Transverse colon (tissue), 4 donors: ENCODE data around the gene TWNK. TPM values are rescaled to one million over a fixed set of nuclear protein-coding genes. Genes with fewer than 3 reads are reported as not detected.

ENCODE experiments used
- DNase-seq: peaks from one replicate; pipeline ENCODE4 v3.0.0-alpha.2; 2019
- H3K27ac ChIP-seq, 4 donors: fragments of 200-600 bp; sonication (generic); 2 replicates each; pipeline ENCODE4 v1.5.1; 2016 to 2018; ENCODE audit warnings: inconsistent platforms in 4 of 4
- H3K27me3 ChIP-seq: fragments of 200-600 bp; sonication (generic); 2 replicates; pipeline ENCODE4 v1.5.1; 2017; ENCODE audit warnings: inconsistent platforms
- H3K36me3 ChIP-seq, 4 donors: fragments of 200-600 bp; sonication (generic); 2 replicates each; pipeline ENCODE4 v1.5.1; 2017 to 2019; ENCODE audit warnings: inconsistent platforms in 4 of 4
- H3K4me1 ChIP-seq, 4 donors: fragments of 200-600 bp; sonication (generic); 2 replicates each; pipeline ENCODE4 v1.5.1; 2017 to 2020; ENCODE audit warnings: inconsistent platforms in 4 of 4
- H3K4me3 ChIP-seq, 4 donors: fragments of 200-600 bp; sonication (generic); 1 replicate in 1 of 4; 2 replicates in 3 of 4; pipeline versions ENCODE4 v1.5.1 to v1.6.1; 2017 to 2019; ENCODE audit warnings: inconsistent platforms in 4 of 4
- H3K9me3 ChIP-seq, 2 donors: fragments of 200-600 bp; sonication (generic); 2 replicates each; pipeline ENCODE4 v1.5.1; 2017 to 2019; ENCODE audit warnings: inconsistent platforms in 2 of 2
- EP300 ChIP-seq: sonication (generic); formaldehyde crosslinking; IDR thresholded peaks from one replicate; pipeline ENCODE4 v1.6.1; 2017; ENCODE audit warnings: antibody characterized with exemption, low read depth
- POLR2A ChIP-seq: fragments of 450-650 bp; IDR thresholded peaks from one replicate; pipeline ENCODE4 v1.6.1; 2016; ENCODE audit warnings: antibody characterized with exemption, mild to moderate bottlenecking, moderate library complexity
- POLR2AphosphoS5 ChIP-seq, 3 donors: sonication (generic); formaldehyde crosslinking; IDR thresholded peaks; one replicate each; pipeline ENCODE4 v1.6.1; 2016; ENCODE audit warnings: antibody characterized with exemption in 3 of 3
- WGBS, 2 donors: methylation state at CpG; one replicate each; pipeline ENCODE4 v1.1.5; 2018; ENCODE audit warnings: low coverage in 1 of 2; 5-methylcytosine and 5-hydroxymethylcytosine counted together
- in situ Hi-C, 4 donors: fragments of 200-750 bp; cut with MboI; loops; one replicate each; pipeline versions ENCODE4 v1.15.0 to v1.15.1; 2017; ENCODE audit warnings: low sequenced_read_pairs in 3 of 4, low pct_ligation_motif_present in 1 of 4, low pct_unique_long_range_greater_than_20kb in 1 of 4
- intact Hi-C: fragments of 100-400 bp; cut with DNase I; formaldehyde crosslinking; loops from one replicate; pipeline ENCODE4 v1.15.1; 2023; ENCODE audit warnings: low total_unique reads
- total RNA-seq, 4 donors: library from RNA; depleted of rRNA; stranded (reverse); fragments of >200 nt; gene quantifications; one replicate each; pipeline ENCODE4 v1.1.0, GENCODE V29; 2016
- TF ChIP-seq, protein P1 (sequence below), 5 experiments: fragments of 200-600 bp in 3 of 5; fragments of 450-650 bp in 2 of 5; sonication (generic) in 3 of 5; IDR thresholded peaks; 1 replicate in 2 of 5; 2 replicates in 3 of 5; pipeline ENCODE4 v1.5.1; 2016 to 2017; ENCODE audit warnings: antibody characterized with exemption in 5 of 5, inconsistent platforms in 3 of 5, mild to moderate bottlenecking in 2 of 5, moderate library complexity in 1 of 5

Gene TWNK
- total RNA-seq, 4 donors from 2014 or later = 1.1 to 12.7 (median 3.3) TPM

DNA sequence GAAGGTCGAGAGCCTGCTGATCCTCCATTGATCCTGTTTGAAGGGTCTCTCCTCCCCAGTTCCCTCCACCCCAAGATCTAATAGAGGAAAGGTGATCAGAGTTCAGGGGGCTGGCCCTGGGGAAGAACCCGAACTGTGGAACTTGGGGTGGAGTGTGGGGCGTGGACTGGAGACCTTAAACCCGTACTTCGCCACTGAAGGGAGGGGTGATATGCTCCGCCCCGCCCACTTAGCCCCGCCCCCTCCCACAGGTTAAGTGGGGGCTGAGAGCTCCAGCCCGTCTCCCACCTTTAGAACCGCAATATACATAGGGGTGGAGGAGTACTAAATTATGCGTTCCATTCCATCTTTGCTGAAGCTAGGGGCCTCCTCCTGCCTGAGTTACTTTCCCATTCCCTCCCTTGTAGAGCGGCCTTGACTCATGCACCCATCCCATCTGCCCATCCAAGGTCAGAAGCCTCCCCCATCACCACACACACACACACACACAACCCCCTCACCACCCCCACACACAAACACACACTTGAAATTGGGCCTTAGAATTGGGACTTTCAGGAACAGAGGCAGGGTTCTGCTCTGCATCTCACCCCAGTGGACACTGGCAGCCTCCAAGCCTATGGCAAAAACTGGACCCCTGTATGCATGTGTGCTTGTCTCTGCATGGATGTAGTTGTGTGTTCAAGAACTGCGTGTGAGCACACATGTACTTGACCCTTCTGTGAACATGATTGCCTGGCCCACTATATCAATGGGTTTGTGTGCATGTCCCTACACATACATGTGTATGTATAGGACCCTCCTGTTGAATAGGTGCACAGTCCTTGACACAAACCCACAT is 17.0 kb upstream of the TWNK start:
- 10 to 36% methylated on average over 2 to 13 of the region's 13 CpGs for WGBS, 2 donors
- no peaks in the 10 kb centered on the region for H3K27me3 ChIP-seq
- H3K9me3 ChIP-seq = no peaks in the 10 kb centered on the region
- peak; percentile 87 for DNase-seq
- peak overlapping the region; percentile 66 to 88 (median 81) for H3K4me3 ChIP-seq
- peaks cover 8 to 47% (median 23%) of the 10 kb centered on the region in 4 donors for H3K4me1 ChIP-seq
- H3K36me3 ChIP-seq = no peaks in the 10 kb centered on the region
- H3K27ac ChIP-seq = peak overlapping the region; percentile 81 to 91 (median 90)
- in situ Hi-C loops = no loop called here
- intact Hi-C loops = no loop called here
- TF ChIP-seq POLR2AphosphoS5 (IDR thresholded peaks at IDR 0.05) = peak in 1 of 3 donors; percentile 57
- TF ChIP-seq, protein P1, sequence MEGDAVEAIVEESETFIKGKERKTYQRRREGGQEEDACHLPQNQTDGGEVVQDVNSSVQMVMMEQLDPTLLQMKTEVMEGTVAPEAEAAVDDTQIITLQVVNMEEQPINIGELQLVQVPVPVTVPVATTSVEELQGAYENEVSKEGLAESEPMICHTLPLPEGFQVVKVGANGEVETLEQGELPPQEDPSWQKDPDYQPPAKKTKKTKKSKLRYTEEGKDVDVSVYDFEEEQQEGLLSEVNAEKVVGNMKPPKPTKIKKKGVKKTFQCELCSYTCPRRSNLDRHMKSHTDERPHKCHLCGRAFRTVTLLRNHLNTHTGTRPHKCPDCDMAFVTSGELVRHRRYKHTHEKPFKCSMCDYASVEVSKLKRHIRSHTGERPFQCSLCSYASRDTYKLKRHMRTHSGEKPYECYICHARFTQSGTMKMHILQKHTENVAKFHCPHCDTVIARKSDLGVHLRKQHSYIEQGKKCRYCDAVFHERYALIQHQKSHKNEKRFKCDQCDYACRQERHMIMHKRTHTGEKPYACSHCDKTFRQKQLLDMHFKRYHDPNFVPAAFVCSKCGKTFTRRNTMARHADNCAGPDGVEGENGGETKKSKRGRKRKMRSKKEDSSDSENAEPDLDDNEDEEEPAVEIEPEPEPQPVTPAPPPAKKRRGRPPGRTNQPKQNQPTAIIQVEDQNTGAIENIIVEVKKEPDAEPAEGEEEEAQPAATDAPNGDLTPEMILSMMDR (IDR thresholded peaks at IDR 0.05) = no peak

DNA sequence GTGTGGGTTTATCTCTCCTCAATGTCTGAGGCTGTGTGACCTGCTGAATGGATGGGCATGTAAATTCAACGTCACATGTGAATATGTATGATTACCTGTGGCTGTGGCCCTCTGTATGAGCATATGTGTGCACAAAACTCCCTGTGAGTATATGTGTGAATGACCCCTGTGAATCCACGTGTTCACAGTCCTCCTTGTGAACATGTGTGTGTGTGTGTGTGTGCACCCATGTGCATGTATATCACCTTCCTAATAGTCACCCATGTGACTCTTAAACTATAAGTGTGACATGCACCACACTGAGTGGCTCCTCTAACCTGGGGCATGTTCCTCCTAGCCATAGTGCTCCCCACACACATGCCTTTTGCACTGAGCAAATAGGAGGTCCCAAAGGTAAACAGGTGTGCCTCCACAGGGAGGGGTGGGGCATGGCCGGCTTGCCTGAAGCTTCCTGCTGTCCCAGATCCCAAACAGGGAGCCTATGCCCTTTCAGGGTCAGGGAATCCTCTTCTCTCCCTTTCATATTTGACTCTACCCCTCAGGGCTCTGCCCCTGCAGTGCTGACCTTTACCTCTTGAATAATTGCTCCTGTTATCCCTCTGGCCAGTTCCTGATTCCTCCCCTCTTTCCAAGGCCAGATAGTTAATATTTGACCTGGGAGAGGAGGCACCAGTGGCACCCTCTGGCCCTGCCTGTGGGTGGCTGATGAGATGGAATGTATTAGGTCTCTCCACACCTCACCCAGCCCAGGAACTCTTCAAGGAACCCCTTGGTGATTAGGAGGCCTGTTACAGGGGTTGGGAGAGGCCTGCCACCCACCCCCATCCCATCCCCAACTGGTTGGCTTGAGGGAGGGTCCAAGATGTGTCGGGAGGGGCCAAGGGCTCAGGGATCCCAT is 16.2 kb upstream of the TWNK start:
- peak; percentile 37 for TF ChIP-seq POLR2A
- TF ChIP-seq EP300 = no peak
- TF ChIP-seq, protein P1 (IDR thresholded peaks at IDR 0.05) = peak in 2 of 5 experiments; percentile 13 to 18
- peak; percentile 20 to 60 (median 41) for TF ChIP-seq POLR2AphosphoS5 (IDR thresholded peaks at IDR 0.05)
- 36 to 80% methylated on average over 1 to 4 of the region's 4 CpGs for WGBS, 2 donors
- Histone ChIP-seq H3K9me3 (no peaks in the 10 kb centered on the region), H3K4me1 (peaks cover 8 to 47% (median 22%) of the 10 kb centered on the region in 4 donors), H3K27me3 (no peaks in the 10 kb centered on the region), H3K36me3 (no peaks in the 10 kb centered on the region), H3K4me3 (peak overlapping the region in 2 of 4 donors; percentile 75 to 87), H3K27ac (peak overlapping the region; percentile 81 to 91 (median 90))
- in situ Hi-C loops (no loop called here), intact Hi-C loops (no loop called here)
- DNase-seq = peak; percentile 81

DNA sequence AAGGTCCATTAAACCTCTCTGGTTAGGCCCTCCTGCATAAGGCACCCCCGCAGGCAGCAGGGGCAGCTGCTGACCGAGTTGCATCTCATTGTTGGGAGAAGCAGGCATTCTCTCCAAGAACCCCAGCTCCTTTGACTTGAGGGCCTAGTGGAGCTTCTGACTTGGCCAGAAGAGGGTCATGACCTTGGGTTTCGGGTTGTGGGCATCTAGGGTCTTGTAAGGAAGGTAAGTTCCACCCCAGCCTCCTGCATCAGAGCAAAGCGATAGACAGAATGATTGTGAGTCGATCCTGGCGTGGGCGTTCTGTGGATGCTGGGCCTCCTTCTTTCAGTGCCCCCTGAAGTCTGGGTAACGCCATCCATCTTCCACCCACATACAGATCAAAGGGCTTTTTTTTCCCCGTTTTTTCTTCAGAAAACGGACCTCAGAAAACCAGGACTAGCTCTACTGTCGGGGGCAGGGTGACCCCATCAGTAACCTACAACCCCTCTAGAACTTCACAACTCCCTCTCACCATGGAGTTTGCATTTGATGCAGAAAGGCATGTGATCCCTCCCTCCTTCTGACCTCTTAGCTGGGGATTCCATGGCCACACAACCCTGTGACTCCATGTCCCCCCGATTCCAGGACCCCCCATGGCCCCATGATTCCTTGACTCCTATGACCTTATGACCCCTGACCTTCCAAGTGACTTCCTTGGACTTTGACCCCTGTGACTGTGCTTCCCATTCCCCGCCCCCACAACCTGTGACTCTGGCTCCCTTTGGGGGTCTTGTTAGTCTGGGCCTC is 15.0 kb upstream of the TWNK start:
- no peaks in the 10 kb centered on the region for H3K27me3 ChIP-seq
- no peaks in the 10 kb centered on the region for H3K36me3 ChIP-seq
- in situ Hi-C loops (no loop called here), intact Hi-C loops (no loop called here)
- TF ChIP-seq EP300 = no peak
- TF ChIP-seq POLR2AphosphoS5 (IDR thresholded peaks at IDR 0.05) = no peak
- TF ChIP-seq, protein P1 (IDR thresholded peaks at IDR 0.05) = no peak
- no peak for TF ChIP-seq POLR2A
- DNase-seq = no peak
- H3K27ac ChIP-seq = peak overlapping the region; percentile 81 to 91 (median 90)
- WGBS, 2 donors = 70 to 84% methylated on average over 2 to 13 of the region's 13 CpGs
- peaks cover 8 to 41% (median 21%) of the 10 kb centered on the region in 4 donors for H3K4me1 ChIP-seq
- H3K4me3 ChIP-seq = peak overlapping the region in 2 of 4 donors; percentile 9 to 87
- no peaks in the 10 kb centered on the region for H3K9me3 ChIP-seq
